GF-D8 (cell line): ENCODE results near the gene ST3GAL3.

Source experiments
- DNase-seq: peaks from one replicate; lab custom pipeline; 2025; lab: John Stamatoyannopoulos, UW

The ST3GAL3 gene

GRCh38 chr1:43913666-43914360, 206.5 kb downstream of the ST3GAL3 start:
- no peak for DNase-seq

- DNase-seq = no peak
Observed at GRCh38 chr1:43914576-43915525, 207.5 kb downstream of the ST3GAL3 start.

- DNase-seq = no peak
Observed at GRCh38 chr1:43919906-43920305, 212.6 kb downstream of the ST3GAL3 start.

- no peak for DNase-seq
Observed at GRCh38 chr1:43921022-43921421, 213.7 kb downstream of the ST3GAL3 start.

- no peak for DNase-seq
Observed at GRCh38 chr1:43924516-43924915, 217.2 kb downstream of the ST3GAL3 start.

GRCh38 chr1:43925846-43926245, 218.5 kb downstream of the ST3GAL3 start:
- DNase-seq = no peak

GRCh38 chr1:43930168-43930948, 223.0 kb downstream of the ST3GAL3 start:
- DNase-seq = no peak

GRCh38 chr1:43930949-43931275, 223.6 kb downstream of the ST3GAL3 start:
- peak; percentile 6 for DNase-seq

- DNase-seq = no peak
Observed at GRCh38 chr1:43931711-43932660, 224.7 kb downstream of the ST3GAL3 start.

- DNase-seq = no peak
Observed at GRCh38 chr1:43932786-43933385, 225.6 kb downstream of the ST3GAL3 start.

GRCh38 chr1:43933386-43934100, 226.2 kb downstream of the ST3GAL3 start, which contains the start of gene ARTN:
Gene ARTN (plus strand): TSS chr1:43933801. CDS start chr1:43935657, 1,856 bp downstream.
- no peak for DNase-seq

GRCh38 chr1:43934101-43934985, 227.0 kb downstream of the ST3GAL3 start:
- no peak for DNase-seq

GRCh38 chr1:43934986-43935324, 227.6 kb downstream of the ST3GAL3 start:
- no peak for DNase-seq

- DNase-seq = no peak
Observed at GRCh38 chr1:43935711-43936427, 228.5 kb downstream of the ST3GAL3 start.

GRCh38 chr1:43936431-43937151, 229.3 kb downstream of the ST3GAL3 start:
- no peak for DNase-seq

GRCh38 chr1:43937179-43937865, 230.0 kb downstream of the ST3GAL3 start:
- no peak for DNase-seq

- DNase-seq = no peak
Observed at GRCh38 chr1:43938383-43938782, 231.0 kb downstream of the ST3GAL3 start.
